Mesothelial cell of epicardium (in vitro differentiated cells): ENCODE measurements around the gene HBP1. TPM values are rescaled to one million over a fixed set of nuclear protein-coding genes. Genes with fewer than 3 reads are reported as not detected.

ENCODE experiments used
- DNase-seq, 2 experiments: peaks; one replicate each; pipeline ENCODE4 v3.0.0; 2021; ENCODE audit warnings: low spot score in 2 of 2; ENCODE audit not compliant: unreplicated experiment in 2 of 2
- H3K27ac Mint-ChIP-seq: 2 replicates; pipeline ENCODE4 v1.8.0; 2021; ENCODE audit warnings: mixed read lengths
- H3K27me3 Mint-ChIP-seq: 2 replicates; pipeline ENCODE4 v1.8.0; 2021; ENCODE audit warnings: low read depth, mixed read lengths
- H3K36me3 Mint-ChIP-seq: 2 replicates; pipeline ENCODE4 v1.8.0; 2021; ENCODE audit warnings: mixed read lengths
- H3K4me1 Mint-ChIP-seq: 2 replicates; pipeline ENCODE4 v1.8.0; 2021; ENCODE audit warnings: mixed read lengths
- H3K4me3 Mint-ChIP-seq: 2 replicates; pipeline ENCODE4 v1.8.0; 2021; ENCODE audit warnings: mild to moderate bottlenecking, moderate library complexity, mixed read lengths
- H3K9me3 Mint-ChIP-seq: 2 replicates; pipeline ENCODE4 v1.8.0; 2021; ENCODE audit warnings: mixed read lengths
- CTCF ChIP-seq: fragments of 200-600 bp; sonication (generic); IDR thresholded peaks from one replicate; pipeline ENCODE4 v1.5.0; 2021; ENCODE audit warnings: antibody characterized with exemption; ENCODE audit not compliant: unreplicated experiment
- total RNA-seq: library from RNA; stranded (reverse); gene quantifications from 3 replicates; pipeline ENCODE4 v1.2.1, GENCODE V29; 2021

HBP1 gene
- total RNA-seq: 67.5 to 76.0 TPM (median 69.8 TPM) in 3 replicates

DNA sequence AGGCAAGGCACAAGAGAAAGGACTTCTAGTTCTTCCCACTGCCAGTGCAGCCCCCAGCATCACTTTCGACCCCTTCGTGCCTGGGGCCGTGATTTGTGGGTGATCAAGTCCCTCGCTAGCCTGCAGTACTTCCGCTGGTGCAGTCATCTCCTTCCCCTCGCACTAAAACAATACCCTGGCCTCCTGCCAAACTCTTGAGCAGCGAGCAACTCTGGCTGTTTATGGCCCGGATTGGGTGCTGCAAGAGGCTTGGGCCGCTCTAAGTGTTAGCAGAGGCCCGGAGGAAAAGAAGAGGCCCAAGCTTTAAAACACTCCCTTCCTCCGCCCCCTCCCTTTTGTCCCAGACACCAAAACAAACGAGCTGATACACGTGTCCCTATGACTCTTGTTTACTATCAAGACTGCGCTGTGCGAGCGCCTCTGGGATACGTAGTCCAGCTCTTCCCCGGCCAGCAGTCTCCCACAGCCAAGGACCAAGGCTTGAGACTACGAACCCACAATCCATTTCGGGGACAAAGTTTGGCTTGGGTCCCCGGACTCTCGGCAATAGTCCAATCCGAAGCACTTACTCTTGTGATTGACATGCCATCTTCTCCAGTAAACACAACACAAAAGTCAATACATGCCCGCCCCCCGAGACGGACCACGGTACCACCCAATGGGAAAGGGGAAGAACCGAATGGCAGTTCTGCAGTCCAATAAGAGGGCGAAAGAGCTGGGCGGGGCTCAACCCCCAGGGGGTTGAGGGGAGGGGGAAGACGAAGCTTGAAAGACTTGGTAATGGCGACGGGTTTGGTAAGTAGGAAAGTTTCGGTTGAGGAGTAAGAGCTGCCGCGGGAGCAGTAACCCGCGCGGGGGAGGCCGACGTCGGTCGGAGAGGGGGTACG is at the start of gene HBP1:
Gene HBP1 (plus strand): TSS at position 771 of the 887 bp plus-strand sequence. CDS start 10,891 bp downstream, outside the sequence.
- H3K36me3 Mint-ChIP-seq: no peaks in the 10 kb centered on the region
- peak within 1 kb of the TSS; percentile 97 for H3K4me3 Mint-ChIP-seq
- DNase-seq: peak; percentile 94 to 97
- peaks cover 23% of the 10 kb centered on the region for H3K4me1 Mint-ChIP-seq
- no peaks in the 10 kb centered on the region for H3K9me3 Mint-ChIP-seq
- TF ChIP-seq CTCF: no peak
- no peaks in the 10 kb centered on the region for H3K27me3 Mint-ChIP-seq
- H3K27ac Mint-ChIP-seq: peak within 1 kb of the TSS; percentile 100

GRCh38 chr7:107119376-107120105 is 49.3 kb upstream of the HBP1 start:
- Mint-ChIP-seq H3K36me3 (no peaks in the 10 kb centered on the region), H3K27me3 (no peaks in the 10 kb centered on the region), H3K4me1 (peaks cover 10% of the 10 kb centered on the region), H3K4me3 (no peak overlapping the region), H3K27ac (no peak overlapping the region), H3K9me3 (no peaks in the 10 kb centered on the region)
- DNase-seq: no peak
- no peak for TF ChIP-seq CTCF

DNA sequence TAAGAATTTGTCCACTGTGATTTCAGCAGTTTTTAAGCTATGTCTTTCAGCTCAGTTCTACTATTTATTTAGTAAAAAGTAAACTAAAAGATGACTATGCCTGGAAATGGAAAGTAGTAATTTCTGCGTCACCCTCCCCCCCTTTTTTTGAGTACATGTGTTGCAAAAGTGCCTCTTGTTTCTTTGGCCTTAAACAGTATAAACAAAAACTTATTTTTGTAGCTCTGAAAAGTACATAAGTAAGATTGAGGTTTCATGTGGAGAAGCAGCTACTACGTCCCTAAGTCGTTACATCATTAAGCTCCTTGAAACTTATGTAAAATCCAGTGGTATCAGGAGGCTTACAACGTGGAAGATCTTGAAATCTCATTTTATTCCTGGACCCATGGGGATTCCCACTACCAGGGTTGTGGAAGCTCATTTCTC is 46.3 kb upstream of the HBP1 start:
- no peak for TF ChIP-seq CTCF

GRCh38 chr7:107123392-107123791 is 45.4 kb upstream of the HBP1 start:
- TF ChIP-seq CTCF: no peak
- Mint-ChIP-seq H3K9me3 (no peaks in the 10 kb centered on the region), H3K27me3 (no peaks in the 10 kb centered on the region), H3K4me3 (no peak overlapping the region), H3K27ac (no peak overlapping the region), H3K4me1 (peaks cover 5% of the 10 kb centered on the region), H3K36me3 (no peaks in the 10 kb centered on the region)
- no peak for DNase-seq

More for the DNA sequence above, 46.3 kb upstream of the HBP1 start:
- Mint-ChIP-seq H3K9me3 (no peaks in the 10 kb centered on the region), H3K36me3 (no peaks in the 10 kb centered on the region), H3K4me3 (no peak overlapping the region), H3K27ac (no peak overlapping the region), H3K27me3 (no peaks in the 10 kb centered on the region), H3K4me1 (peaks cover 10% of the 10 kb centered on the region)
- no peak for DNase-seq

- Mint-ChIP-seq H3K27ac (no peak overlapping the region), H3K9me3 (no peaks in the 10 kb centered on the region), H3K4me1 (peaks cover under 1% of the 10 kb centered on the region), H3K4me3 (no peak overlapping the region), H3K36me3 (peaks cover 2% of the 10 kb centered on the region), H3K27me3 (no peaks in the 10 kb centered on the region)
- no peak for DNase-seq
- TF ChIP-seq CTCF: no peak
Observed at GRCh38 chr7:107125475-107125874, 43.3 kb upstream of the HBP1 start.
